K562 (cell line): Measurements from ENCODE around the gene GFOD1. TPM values are rescaled to one million over a fixed set of nuclear protein-coding genes. Genes with fewer than 3 reads are reported as not detected.

Source experiments
- FUS ChIP-seq: fragments of 200-400 bp; formaldehyde crosslinking; optimal IDR thresholded peaks from 2 replicates; pipeline ENCODE3; 2017; ENCODE audit warnings: low read depth, low read length
- HDGF ChIP-seq: fragments of 450-650 bp; IDR thresholded peaks from 2 replicates; pipeline ENCODE4 v1.6.1; 2016
- MTA2 ChIP-seq: fragments of 450-650 bp; IDR thresholded peaks from 2 replicates; pipeline ENCODE4 v1.6.1; 2016; ENCODE audit warnings: low read depth
- RCOR1 ChIP-seq, 2 experiments: IDR thresholded peaks; 2 replicates each; pipeline ENCODE4 v1.6.1; 2012; ENCODE audit warnings: low read depth in 2 of 2, low read length in 2 of 2, borderline replicate concordance in 1 of 2, improper control_type of control experiment in 1 of 2
- ZNF282 ChIP-seq: sonication (generic); formaldehyde crosslinking; IDR thresholded peaks from 2 replicates; pipeline ENCODE4 v1.8.1; 2023; ENCODE audit warnings: missing genetic modification reagents
- ZNF551 ChIP-seq: fragments of 250-450 bp; sonication (Bioruptor Pico); IDR thresholded peaks from 2 replicates; pipeline ENCODE4 v1.5.0; 2021; ENCODE audit warnings: mild to moderate bottlenecking, moderate library complexity
- polyA plus RNA-seq, 8 experiments: library from polyadenylated mRNA; depleted of rRNA in 4 of 8; stranded (reverse) in 5 of 8; unstranded in 3 of 8; fragments of >200 nt; fragmentation: Nextera tagmentation in 2 of 8; fragmentation: Illumina TruSeq in 1 of 8; extraction: Ambion mirVana in 2 of 8; extraction: Trizol in 1 of 8; gene quantifications; 2 replicates each; pipeline versions ENCODE4 v1.2.1 to v1.2.3, GENCODE V29; 2011 to 2014; ENCODE audit warnings: inconsistent platforms in 1 of 8, missing spikeins in 1 of 8
- total RNA-seq, 7 experiments: library from RNA; depleted of rRNA in 6 of 7; stranded (reverse); fragments of >200 nt in 6 of 7; fragmentation: Illumina TruSeq in 2 of 7; extraction: Trizol in 2 of 7; gene quantifications; 2 replicates each; pipeline versions ENCODE4 v1.2.1 to v1.2.3, GENCODE V29; 2011 to 2021; ENCODE audit warnings: low replicate concordance in 1 of 7
- TF ChIP-seq, protein P1 (sequence below): fragments of 250-450 bp; sonication (Bioruptor Pico); IDR thresholded peaks from 2 replicates; pipeline ENCODE4 v1.5.0; 2021
- TF ChIP-seq, protein P2 (sequence below): fragments of 250-450 bp; sonication (Bioruptor Pico); IDR thresholded peaks from 2 replicates; pipeline ENCODE4 v1.8.0; 2022; ENCODE audit warnings: inconsistent platforms
- TF ChIP-seq, protein P3 (sequence below): sonication (generic); formaldehyde crosslinking; IDR thresholded peaks from 2 replicates; pipeline ENCODE4 v1.8.1; 2023; ENCODE audit warnings: mild to moderate bottlenecking, missing genetic modification reagents
- TF ChIP-seq, protein P4 (sequence below): fragments of 250-450 bp; sonication (Bioruptor Pico); IDR thresholded peaks from 2 replicates; pipeline ENCODE4 v1.4.0; 2020

The GFOD1 gene
- total and polyA plus RNA-seq, 9 of the 15 experiments (the other 6 are each of a cell fraction or from before 2014, with no cell fraction given) = 3.8 to 12.0 (median 8.2) TPM

DNA sequence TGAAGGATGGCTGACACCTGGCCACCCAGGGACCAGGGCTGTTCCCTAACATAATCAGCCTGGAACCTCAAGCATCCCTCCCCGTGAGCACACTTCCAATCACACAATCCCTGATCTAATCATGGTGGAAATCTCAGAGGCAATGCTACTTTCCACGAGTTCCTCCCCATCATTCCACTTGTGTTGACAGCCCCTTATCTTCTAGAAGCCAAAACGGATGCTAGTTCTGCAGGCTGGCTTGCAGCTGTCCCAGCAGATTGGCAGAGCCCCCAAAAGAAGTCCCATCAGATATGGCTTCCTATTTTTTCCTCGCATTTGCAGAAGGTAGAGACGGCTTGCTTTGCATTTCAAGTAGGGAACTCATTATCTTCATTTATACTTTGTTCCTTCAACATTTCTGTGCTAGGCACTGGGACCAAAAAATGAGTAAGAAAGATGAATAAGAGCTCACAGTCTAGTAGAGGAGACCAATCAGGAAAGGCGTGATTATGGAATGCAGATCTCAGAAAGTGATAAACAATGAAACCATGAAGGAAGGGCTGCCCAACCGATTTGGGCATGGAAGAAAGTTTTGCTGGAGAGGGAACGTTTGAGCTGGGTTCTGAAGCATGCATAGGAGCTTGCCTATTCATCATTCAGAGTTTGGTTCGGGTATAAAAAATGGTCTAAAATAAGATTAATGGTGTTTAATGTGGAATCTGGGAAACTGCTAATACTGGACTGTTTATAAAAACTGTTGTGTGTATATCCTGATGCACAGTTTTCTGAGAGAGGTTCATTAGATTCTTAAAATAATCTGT, 114.5 kb downstream of the GFOD1 start (continued):
- TF ChIP-seq, protein P1, sequence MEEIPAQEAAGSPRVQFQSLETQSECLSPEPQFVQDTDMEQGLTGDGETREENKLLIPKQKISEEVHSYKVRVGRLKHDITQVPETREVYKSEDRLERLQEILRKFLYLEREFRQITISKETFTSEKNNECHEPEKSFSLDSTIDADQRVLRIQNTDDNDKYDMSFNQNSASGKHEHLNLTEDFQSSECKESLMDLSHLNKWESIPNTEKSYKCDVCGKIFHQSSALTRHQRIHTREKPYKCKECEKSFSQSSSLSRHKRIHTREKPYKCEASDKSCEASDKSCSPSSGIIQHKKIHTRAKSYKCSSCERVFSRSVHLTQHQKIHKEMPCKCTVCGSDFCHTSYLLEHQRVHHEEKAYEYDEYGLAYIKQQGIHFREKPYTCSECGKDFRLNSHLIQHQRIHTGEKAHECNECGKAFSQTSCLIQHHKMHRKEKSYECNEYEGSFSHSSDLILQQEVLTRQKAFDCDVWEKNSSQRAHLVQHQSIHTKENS = no peak
- TF ChIP-seq ZNF551 (CRISPR knock-in tag) (no peak), MTA2 (no peak), RCOR1 (IDR thresholded peaks at IDR 0.05; ENCODE audit: borderline replicate concordance in 1 of 2, low read depth in 2 of 2, low read length in 2 of 2) (0 out of 4 replicates have a peak, but pooled peaks of 1 of the 2 experiments have one; percentile 8), ZNF282 (CRISPR knock-in tag) (no peak), HDGF (no peak), FUS (no peak)
- TF ChIP-seq, protein P2, sequence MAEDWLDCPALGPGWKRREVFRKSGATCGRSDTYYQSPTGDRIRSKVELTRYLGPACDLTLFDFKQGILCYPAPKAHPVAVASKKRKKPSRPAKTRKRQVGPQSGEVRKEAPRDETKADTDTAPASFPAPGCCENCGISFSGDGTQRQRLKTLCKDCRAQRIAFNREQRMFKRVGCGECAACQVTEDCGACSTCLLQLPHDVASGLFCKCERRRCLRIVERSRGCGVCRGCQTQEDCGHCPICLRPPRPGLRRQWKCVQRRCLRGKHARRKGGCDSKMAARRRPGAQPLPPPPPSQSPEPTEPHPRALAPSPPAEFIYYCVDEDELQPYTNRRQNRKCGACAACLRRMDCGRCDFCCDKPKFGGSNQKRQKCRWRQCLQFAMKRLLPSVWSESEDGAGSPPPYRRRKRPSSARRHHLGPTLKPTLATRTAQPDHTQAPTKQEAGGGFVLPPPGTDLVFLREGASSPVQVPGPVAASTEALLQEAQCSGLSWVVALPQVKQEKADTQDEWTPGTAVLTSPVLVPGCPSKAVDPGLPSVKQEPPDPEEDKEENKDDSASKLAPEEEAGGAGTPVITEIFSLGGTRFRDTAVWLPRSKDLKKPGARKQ (CRISPR knock-in tag) = no peak
- TF ChIP-seq, protein P3, sequence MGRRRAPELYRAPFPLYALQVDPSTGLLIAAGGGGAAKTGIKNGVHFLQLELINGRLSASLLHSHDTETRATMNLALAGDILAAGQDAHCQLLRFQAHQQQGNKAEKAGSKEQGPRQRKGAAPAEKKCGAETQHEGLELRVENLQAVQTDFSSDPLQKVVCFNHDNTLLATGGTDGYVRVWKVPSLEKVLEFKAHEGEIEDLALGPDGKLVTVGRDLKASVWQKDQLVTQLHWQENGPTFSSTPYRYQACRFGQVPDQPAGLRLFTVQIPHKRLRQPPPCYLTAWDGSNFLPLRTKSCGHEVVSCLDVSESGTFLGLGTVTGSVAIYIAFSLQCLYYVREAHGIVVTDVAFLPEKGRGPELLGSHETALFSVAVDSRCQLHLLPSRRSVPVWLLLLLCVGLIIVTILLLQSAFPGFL (CRISPR knock-in tag) = no peak
- TF ChIP-seq, protein P4, sequence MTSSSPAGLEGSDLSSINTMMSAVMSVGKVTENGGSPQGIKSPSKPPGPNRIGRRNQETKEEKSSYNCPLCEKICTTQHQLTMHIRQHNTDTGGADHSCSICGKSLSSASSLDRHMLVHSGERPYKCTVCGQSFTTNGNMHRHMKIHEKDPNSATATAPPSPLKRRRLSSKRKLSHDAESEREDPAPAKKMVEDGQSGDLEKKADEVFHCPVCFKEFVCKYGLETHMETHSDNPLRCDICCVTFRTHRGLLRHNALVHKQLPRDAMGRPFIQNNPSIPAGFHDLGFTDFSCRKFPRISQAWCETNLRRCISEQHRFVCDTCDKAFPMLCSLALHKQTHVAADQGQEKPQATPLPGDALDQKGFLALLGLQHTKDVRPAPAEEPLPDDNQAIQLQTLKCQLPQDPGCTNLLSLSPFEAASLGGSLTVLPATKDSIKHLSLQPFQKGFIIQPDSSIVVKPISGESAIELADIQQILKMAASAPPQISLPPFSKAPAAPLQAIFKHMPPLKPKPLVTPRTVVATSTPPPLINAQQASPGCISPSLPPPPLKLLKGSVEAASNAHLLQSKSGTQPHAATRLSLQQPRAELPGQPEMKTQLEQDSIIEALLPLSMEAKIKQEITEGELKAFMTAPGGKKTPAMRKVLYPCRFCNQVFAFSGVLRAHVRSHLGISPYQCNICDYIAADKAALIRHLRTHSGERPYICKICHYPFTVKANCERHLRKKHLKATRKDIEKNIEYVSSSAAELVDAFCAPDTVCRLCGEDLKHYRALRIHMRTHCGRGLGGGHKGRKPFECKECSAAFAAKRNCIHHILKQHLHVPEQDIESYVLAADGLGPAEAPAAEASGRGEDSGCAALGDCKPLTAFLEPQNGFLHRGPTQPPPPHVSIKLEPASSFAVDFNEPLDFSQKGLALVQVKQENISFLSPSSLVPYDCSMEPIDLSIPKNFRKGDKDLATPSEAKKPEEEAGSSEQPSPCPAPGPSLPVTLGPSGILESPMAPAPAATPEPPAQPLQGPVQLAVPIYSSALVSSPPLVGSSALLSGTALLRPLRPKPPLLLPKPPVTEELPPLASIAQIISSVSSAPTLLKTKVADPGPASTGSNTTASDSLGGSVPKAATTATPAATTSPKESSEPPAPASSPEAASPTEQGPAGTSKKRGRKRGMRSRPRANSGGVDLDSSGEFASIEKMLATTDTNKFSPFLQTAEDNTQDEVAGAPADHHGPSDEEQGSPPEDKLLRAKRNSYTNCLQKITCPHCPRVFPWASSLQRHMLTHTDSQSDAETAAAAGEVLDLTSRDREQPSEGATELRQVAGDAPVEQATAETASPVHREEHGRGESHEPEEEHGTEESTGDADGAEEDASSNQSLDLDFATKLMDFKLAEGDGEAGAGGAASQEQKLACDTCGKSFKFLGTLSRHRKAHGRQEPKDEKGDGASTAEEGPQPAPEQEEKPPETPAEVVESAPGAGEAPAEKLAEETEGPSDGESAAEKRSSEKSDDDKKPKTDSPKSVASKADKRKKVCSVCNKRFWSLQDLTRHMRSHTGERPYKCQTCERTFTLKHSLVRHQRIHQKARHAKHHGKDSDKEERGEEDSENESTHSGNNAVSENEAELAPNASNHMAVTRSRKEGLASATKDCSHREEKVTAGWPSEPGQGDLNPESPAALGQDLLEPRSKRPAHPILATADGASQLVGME (CRISPR knock-in tag) = peak; percentile 73; the same call in 1 of the 2 replicates
